Neutrophil (primary cell): ENCODE measurements around the gene HSD17B7.
"Not testable (repeated sequence)": the region's sequence is repeated elsewhere in the genome, so short reads cannot be mapped to it uniquely, and the experiment has no call there.

ENCODE experiments used
- H3K27ac ChIP-seq: fragments of 200-600 bp; sonication (generic); 2 replicates; pipeline ENCODE4 v1.5.1; 2016; ENCODE audit warnings: mild to moderate bottlenecking, moderate library complexity
- H3K27me3 ChIP-seq: fragments of 200-600 bp; sonication (generic); 2 replicates; pipeline ENCODE4 v1.6.0; 2016; ENCODE audit warnings: mild to moderate bottlenecking
- H3K36me3 ChIP-seq: fragments of 200-600 bp; sonication (generic); 2 replicates; pipeline ENCODE4 v1.5.1; 2017
- H3K4me1 ChIP-seq, 2 experiments: fragments of 200-600 bp in 1 of 2; sonication (generic) in 1 of 2; 1 replicate in 1 of 2; 2 replicates in 1 of 2; pipeline versions ENCODE4 v1.5.1 to v1.6.1; 2013 to 2016; ENCODE audit warnings: low read depth in 1 of 2, low read length in 1 of 2, mild to moderate bottlenecking in 1 of 2, moderate library complexity in 1 of 2; ENCODE audit not compliant: control insufficient read depth in 1 of 2, insufficient read depth in 1 of 2
- H3K4me3 ChIP-seq, 2 experiments: fragments of 200-600 bp in 1 of 2; sonication (generic) in 1 of 2; 1 replicate in 1 of 2; 2 replicates in 1 of 2; pipeline ENCODE4 v1.5.1; 2013 to 2016; ENCODE audit warnings: low read depth in 1 of 2, low read length in 1 of 2, mild to moderate bottlenecking in 1 of 2, moderate library complexity in 1 of 2
- H3K9me3 ChIP-seq: fragments of 200-600 bp; sonication (generic); 2 replicates; pipeline ENCODE4 v1.5.1; 2016
- CTCF ChIP-seq: fragments of 200-600 bp; sonication (generic); IDR thresholded peaks from 2 replicates; pipeline ENCODE4 v1.5.1; 2016; ENCODE audit warnings: antibody characterized with exemption

The HSD17B7 gene

GRCh38 chr1:162779043-162779442 is 11.5 kb upstream of the HSD17B7 start:
- no peak overlapping the region for H3K4me3 ChIP-seq
- no peaks in the 10 kb centered on the region for H3K9me3 ChIP-seq
- no peak overlapping the region for H3K27ac ChIP-seq
- H3K27me3 ChIP-seq: peaks cover 6% of the 10 kb centered on the region
- H3K36me3 ChIP-seq: no peaks in the 10 kb centered on the region
- H3K4me1 ChIP-seq: no peaks in the 10 kb centered on the region
- no peak for TF ChIP-seq CTCF

GRCh38 chr1:162782671-162783070 is 7.8 kb upstream of the HSD17B7 start:
- TF ChIP-seq CTCF: no peak

GRCh38 chr1:162784926-162785325 is 5.6 kb upstream of the HSD17B7 start:
- H3K4me3 ChIP-seq, H3K36me3 ChIP-seq, H3K27me3 ChIP-seq, H3K4me1 ChIP-seq, H3K27ac ChIP-seq, H3K9me3 ChIP-seq: not testable (repeated sequence)

More at GRCh38 chr1:162782671-162783070, 7.8 kb upstream of the HSD17B7 start:
- Histone ChIP-seq H3K36me3 (no peaks in the 10 kb centered on the region), H3K4me3 (no peak overlapping the region), H3K27ac (no peak overlapping the region), H3K4me1 (no peaks in the 10 kb centered on the region), H3K9me3 (no peaks in the 10 kb centered on the region), H3K27me3 (peaks cover 6% of the 10 kb centered on the region)

GRCh38 chr1:162788783-162789182 is 1.7 kb upstream of the HSD17B7 start:
- not testable (repeated sequence) for H3K4me3 ChIP-seq, H3K27me3 ChIP-seq, H3K27ac ChIP-seq, H3K4me1 ChIP-seq, H3K36me3 ChIP-seq, H3K9me3 ChIP-seq

GRCh38 chr1:162790985-162791357 is 469 bp downstream of the HSD17B7 start:
- not testable (repeated sequence) for H3K9me3 ChIP-seq, H3K4me1 ChIP-seq, H3K27me3 ChIP-seq, H3K36me3 ChIP-seq
- Histone ChIP-seq H3K4me3 (peak overlapping the region; percentile 58 to 60), H3K27ac (peak overlapping the region; percentile 62)

GRCh38 chr1:162794284-162794683 is 3.8 kb downstream of the HSD17B7 start:
- H3K9me3 ChIP-seq, H3K36me3 ChIP-seq, H3K27ac ChIP-seq, H3K27me3 ChIP-seq, H3K4me1 ChIP-seq, H3K4me3 ChIP-seq: not testable (repeated sequence)

- H3K4me1 ChIP-seq, H3K27me3 ChIP-seq, H3K27ac ChIP-seq, H3K4me3 ChIP-seq, H3K9me3 ChIP-seq: not testable (repeated sequence)
- peaks cover 24% of the 10 kb centered on the region for H3K36me3 ChIP-seq
Observed at GRCh38 chr1:162796617-162797279, 6.2 kb downstream of the HSD17B7 start.

GRCh38 chr1:162799995-162800830 is 9.7 kb downstream of the HSD17B7 start:
- H3K4me1 ChIP-seq, H3K27ac ChIP-seq, H3K4me3 ChIP-seq, H3K27me3 ChIP-seq, H3K9me3 ChIP-seq: not testable (repeated sequence)
- peaks cover 37% of the 10 kb centered on the region for H3K36me3 ChIP-seq

GRCh38 chr1:162807503-162807902 is 17.0 kb downstream of the HSD17B7 start:
- not testable (repeated sequence) for H3K4me3 ChIP-seq, H3K4me1 ChIP-seq, H3K9me3 ChIP-seq, H3K27me3 ChIP-seq, H3K27ac ChIP-seq
- H3K36me3 ChIP-seq: peaks cover 23% of the 10 kb centered on the region

- not testable (repeated sequence) for H3K27me3 ChIP-seq, H3K36me3 ChIP-seq, H3K4me3 ChIP-seq, H3K4me1 ChIP-seq, H3K27ac ChIP-seq, H3K9me3 ChIP-seq
Observed at GRCh38 chr1:162812357-162812756, 21.9 kb downstream of the HSD17B7 start.

- H3K9me3 ChIP-seq: not testable (repeated sequence)
- H3K27me3 ChIP-seq: peaks cover 54% of the 10 kb centered on the region
Observed at GRCh38 chr1:162818136-162818535, 27.6 kb downstream of the HSD17B7 start.

GRCh38 chr1:162818666-162819065 is 28.2 kb downstream of the HSD17B7 start:
- H3K27ac ChIP-seq, H3K4me1 ChIP-seq, H3K36me3 ChIP-seq, H3K4me3 ChIP-seq, H3K9me3 ChIP-seq: not testable (repeated sequence)
- H3K27me3 ChIP-seq: peaks cover 59% of the 10 kb centered on the region

More at GRCh38 chr1:162818136-162818535, 27.6 kb downstream of the HSD17B7 start:
- not testable (repeated sequence) for H3K36me3 ChIP-seq, H3K4me3 ChIP-seq, H3K27ac ChIP-seq, H3K4me1 ChIP-seq
